NCI-H774 (cell line): Measurements from ENCODE around the gene RNU7-1.

Experiments
- DNase-seq: peaks from one replicate; lab custom pipeline; 2025; lab: John Stamatoyannopoulos, UW

RNU7-1 gene

DNA sequence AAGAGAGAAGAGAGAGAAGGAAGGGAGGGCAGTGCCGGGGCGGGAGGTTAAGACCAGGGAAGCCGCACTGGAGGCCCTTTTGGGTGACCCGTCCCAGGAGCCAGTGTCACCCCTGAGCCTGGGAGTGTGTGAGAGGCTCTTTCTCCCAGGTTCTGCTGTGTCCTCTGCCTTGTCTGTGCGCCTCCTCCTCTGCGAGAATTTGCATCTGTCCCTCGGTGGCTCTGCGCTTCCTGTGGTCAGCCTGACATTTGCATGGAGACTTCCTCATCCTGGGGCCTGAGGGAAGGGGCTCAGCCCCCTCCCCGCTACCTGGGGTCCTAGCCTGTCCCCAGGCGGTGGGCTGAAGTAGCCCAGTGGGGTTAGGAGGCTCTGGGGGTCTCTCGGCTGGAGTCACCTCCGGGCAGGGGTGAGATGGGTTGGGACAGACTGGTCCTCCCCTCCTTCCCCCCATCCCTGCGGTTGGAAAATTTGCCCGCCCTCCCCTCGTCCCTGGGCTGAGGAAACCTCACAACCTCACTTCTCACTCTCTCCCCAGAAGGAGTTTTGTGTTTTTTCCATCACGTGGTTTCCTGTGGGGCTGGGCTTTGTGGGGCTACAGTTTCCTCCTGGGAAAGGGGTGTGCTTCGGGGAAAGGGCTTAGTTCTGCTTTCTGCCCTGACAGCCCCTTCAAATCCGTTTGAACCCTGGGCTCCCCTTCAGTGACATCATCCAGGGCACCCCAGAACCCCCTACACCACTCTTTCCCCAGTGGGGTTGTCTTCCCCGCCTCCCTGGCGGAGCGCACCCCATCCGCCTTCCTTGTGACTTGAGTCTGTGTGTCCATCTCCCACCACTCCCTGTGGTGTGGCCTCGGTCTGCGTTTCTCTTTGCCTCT is 10.1 kb downstream of the RNU7-1 start:
- DNase-seq = no peak

DNA sequence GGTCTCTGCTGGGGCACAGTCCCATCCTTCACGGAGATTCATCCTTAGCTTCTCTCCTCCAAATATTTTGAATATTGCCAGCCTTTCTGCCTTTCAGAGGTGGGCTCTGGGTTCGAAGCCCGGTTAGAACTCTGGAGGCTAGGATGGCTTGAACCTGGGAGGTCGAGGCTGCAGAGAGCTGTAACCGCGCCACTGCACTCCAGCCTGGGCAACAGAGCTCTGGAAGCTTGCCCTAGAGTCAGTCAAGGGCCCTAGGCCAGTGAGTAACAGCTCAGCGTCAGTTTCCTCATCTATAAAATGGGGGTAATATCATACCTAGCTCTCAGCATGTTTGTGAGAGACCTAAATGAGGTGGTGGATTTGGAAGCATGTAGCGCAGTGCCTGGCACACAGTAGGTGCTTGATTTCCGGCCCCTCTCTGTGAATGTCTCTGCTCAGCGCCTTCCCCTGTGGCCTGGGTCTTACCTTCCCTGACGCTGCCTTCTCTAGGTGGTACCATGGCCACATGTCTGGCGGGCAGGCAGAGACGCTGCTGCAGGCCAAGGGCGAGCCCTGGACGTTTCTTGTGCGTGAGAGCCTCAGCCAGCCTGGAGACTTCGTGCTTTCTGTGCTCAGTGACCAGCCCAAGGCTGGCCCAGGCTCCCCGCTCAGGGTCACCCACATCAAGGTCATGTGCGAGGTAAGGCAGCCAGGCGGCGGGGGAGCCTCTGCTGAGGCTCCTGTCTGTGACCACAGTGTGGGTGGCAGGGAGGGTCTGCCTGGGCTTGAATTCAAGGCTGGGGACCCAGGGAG is 10.9 kb downstream of the RNU7-1 start:
- no peak for DNase-seq

DNA sequence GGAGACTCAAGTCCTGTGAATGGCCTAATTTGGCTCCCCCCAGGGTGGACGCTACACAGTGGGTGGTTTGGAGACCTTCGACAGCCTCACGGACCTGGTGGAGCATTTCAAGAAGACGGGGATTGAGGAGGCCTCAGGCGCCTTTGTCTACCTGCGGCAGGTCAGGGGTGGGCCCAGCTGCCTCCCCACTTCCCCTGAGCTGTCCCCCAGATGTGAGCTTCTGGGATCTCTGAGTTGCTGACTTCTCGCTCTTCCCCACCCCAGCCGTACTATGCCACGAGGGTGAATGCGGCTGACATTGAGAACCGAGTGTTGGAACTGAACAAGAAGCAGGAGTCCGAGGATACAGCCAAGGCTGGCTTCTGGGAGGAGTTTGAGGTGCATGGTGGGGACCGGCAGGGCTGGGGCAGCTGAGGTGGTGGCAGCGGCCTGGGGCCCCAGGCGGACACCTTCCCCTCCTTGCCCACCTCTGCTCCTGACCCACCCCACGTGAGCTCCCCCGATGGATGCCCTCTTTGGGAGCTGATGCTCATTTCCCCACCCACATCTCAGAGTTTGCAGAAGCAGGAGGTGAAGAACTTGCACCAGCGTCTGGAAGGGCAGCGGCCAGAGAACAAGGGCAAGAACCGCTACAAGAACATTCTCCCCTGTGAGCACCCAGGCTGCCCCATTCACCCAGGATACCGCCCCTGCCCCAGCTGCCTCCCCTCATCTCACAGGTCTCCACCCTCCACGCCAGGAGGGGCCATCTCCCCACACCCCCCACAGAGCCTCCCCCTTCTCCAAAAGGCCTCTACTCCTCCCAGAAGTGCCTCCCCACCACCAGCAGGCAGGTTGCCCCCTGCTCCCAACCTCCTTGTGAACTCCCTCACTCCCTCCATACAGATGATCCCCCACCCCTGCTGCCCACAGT is 11.7 kb downstream of the RNU7-1 start:
- no peak for DNase-seq

DNA sequence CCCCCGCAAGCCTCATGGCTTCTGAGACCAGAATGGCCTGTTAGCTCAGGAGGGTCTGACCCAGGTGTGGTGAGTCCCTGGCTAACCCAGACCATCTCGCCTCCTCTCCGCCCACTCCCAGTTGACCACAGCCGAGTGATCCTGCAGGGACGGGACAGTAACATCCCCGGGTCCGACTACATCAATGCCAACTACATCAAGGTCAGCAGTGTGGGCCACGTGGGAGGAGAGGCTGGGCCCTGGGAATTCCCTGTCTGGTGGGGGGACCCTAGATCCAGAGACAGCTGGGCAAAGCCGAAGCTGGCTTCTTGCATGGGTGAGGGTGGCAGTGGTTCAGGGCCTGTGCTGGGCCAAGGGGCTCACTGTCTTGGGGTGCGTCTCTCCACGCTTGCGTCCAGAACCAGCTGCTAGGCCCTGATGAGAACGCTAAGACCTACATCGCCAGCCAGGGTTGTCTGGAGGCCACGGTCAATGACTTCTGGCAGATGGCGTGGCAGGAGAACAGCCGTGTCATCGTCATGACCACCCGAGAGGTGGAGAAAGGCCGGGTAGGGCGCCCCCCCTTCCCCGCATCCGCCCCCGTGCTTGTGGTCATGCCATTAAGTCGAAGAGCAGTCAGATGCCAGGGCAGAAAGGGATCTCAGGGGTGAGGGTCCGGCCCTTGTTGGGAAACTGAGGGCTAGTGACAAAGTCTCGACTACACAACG is 12.6 kb downstream of the RNU7-1 start:
- DNase-seq = no peak

DNA sequence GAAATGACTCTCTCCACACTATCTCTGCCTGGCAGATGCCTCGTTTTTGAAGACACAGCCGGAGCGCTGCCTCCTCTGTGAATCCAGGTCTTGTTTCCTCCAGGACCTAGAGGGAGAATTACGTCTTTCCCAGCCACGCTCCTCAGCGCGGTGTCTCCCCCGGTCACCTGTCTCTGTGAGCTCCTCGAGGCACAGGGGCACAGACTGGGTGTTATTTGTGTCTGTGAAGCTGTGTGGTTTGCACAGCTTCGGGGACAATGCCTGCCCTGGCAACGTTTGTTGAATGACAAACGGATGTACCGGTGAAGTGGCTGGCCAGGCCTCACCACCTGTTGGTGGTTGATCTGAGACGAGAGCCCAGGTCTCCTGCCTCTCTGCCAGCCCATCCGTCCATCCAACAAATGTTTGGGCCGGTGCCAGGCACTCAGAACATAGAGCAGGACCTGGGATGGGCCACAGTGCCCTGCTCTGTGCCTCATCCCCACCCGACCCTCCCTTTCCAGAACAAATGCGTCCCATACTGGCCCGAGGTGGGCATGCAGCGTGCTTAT is 13.6 kb downstream of the RNU7-1 start:
- DNase-seq = no peak

DNA sequence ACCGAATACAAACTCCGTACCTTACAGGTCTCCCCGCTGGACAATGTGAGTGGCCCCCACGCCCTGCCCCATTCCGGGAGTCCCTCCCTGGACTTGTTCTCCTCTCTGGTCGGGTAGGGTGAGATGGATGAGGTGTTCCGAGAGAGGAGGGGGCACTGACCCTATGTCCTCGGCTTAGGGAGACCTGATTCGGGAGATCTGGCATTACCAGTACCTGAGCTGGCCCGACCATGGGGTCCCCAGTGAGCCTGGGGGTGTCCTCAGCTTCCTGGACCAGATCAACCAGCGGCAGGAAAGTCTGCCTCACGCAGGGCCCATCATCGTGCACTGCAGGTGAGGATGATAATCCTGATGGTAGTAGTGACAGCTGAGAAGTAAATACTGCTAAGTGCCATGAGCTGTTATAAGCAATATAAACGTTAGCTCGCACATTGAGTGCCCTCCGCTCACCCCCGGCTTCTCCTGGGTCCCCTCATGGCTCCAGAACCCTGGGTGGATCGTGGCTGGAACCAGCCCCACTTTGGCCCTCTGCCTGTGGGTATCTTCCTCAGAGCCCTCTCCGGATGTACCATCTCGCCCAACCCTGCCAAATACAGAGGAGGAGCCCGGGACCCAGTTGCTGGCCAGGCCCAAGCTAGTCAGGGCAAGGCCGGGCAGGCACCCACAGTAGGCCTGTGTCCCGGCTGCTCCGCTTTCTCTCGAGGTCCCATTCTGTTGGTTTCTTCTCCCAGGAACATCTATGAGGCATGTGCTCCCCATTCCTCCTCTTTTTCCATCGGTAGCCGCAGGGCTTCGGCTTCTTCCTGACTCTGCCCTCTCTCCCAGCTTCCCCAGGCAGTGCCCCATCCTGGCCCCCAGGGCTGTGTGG is 14.4 kb downstream of the RNU7-1 start:
- no peak for DNase-seq

DNA sequence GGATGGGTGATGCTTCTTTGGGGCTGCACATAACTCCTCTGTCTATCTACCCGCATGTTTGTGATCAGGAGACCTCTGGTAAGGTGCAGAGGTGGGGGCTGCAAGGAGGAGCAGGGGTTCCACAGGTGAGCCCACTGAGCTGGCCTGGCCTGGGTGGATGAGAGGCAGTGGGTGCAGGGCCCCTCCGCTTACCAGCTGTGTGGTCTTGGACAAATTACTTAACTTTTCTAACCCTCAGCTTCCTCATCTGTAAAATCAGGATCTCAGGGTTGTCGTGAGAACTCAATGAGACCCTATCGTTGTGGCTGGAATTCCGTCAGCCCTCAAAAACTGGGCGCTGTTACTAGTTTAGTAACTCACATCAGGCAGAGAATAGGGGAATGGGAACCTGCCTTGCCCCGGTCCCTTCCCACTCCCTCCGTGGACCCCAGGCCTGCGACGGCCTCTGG is 15.0 kb downstream of the RNU7-1 start:
- no peak for DNase-seq

DNA sequence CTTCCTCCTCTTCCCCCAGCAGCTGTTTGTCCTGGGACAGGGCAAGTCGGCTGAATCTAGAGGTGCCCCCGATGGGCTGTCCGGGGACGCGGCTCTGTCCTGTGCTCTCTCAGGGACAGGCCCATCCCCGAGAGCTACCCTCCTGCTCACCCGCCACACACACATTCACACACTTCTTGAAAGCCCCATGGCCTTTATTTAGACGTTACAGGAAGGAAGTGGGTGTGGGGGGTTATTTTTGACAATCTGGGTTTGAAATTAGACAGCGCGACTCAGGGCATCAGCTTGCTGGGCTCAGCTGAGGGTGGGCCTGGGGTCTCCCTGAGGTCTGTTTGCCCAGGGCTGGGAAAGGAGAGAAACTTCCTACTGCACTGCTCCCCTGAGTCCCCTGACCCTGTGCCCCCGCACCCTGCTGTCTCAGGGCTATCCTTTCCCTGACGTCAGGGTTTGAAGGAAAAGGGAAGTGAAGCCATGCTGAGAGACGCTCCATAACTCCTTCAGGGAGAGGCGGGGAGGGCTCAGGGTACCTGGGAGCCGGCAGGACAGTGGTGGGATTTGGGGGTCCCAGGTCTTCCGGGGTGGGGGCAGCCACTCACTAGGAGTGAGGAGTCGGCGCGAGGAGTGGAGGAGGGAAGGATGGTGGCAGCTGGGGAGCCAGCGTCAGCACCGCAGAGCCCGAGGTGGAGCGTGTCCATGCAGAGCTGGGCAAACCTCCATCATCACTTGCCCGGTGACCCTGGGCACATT is 15.6 kb downstream of the RNU7-1 start:
- DNase-seq = no peak

DNA sequence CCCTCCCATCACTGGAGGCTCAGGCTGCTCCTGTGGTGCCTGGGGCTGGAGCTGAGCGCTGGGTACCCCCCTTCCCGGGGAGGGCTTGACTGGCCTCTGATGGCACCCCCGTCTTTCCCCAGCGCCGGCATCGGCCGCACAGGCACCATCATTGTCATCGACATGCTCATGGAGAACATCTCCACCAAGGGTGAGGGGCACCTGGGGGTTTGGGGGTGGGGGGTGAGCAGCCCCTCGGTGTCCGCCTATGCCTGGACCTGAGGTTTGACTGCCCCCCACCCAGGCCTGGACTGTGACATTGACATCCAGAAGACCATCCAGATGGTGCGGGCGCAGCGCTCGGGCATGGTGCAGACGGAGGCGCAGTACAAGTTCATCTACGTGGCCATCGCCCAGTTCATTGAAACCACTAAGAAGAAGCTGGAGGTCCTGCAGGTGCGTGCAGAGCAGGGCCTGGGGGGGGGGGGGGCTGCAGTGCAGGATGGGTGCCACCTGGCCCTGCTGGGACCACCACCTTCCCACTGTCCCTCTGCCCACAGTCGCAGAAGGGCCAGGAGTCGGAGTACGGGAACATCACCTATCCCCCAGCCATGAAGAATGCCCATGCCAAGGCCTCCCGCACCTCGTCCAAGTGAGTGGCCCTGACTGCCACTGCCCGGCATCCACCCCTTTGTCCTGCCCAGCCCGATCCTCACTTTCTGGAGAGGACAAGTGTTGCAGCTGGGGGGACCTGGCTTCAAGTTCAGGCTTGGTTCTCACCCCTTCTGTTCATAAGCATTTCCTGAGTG is 16.4 kb downstream of the RNU7-1 start:
- no peak for DNase-seq

DNA sequence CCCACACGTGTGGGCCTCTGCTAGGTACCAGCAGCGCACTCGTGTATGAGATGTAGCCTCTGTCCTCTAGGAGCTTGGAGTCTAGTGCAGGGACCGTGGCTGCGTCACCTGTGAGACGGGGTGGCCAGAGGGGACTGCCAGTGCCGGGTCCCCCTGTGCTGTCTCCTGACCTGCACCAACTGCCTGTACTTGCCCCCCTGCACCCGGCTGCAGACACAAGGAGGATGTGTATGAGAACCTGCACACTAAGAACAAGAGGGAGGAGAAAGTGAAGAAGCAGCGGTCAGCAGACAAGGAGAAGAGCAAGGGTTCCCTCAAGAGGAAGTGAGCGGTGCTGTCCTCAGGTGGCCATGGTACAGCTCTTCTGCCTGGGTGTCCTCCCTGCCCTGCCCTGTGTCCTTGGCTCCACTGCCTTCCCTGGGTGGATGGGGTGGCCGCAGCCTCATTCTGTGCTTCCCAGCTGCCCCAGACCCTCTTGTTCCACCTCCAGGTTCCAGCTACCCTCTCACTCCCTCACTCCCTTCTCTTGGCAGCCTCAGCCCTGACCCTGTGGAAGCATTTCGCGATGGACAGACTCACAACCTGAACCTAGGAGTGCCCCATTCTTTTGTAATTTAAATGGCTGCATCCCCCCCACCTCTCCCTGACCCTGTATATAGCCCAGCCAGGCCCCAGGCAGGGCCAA is 17.1 kb downstream of the RNU7-1 start:
- no peak for DNase-seq

DNA sequence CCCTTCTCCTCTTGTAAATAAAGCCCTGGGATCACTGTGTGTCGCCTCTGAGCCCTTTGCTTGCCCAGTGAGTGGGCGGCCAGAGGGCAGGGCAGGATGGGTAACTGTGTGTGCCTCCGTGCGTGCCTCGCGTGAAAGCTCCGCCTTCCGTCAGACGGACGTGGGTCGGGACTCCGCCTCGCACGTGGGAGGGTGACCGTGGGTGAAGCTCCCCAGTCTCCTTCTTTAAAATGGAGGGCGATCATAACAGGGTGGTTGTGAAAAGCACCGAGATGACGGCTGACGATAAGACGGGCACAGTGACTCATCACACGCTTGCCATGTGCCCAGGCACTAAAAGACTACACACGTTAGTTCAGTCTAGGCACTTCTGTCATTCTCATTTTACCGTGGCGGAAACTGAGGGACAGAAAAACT is 17.7 kb downstream of the RNU7-1 start:
- no peak for DNase-seq

DNA sequence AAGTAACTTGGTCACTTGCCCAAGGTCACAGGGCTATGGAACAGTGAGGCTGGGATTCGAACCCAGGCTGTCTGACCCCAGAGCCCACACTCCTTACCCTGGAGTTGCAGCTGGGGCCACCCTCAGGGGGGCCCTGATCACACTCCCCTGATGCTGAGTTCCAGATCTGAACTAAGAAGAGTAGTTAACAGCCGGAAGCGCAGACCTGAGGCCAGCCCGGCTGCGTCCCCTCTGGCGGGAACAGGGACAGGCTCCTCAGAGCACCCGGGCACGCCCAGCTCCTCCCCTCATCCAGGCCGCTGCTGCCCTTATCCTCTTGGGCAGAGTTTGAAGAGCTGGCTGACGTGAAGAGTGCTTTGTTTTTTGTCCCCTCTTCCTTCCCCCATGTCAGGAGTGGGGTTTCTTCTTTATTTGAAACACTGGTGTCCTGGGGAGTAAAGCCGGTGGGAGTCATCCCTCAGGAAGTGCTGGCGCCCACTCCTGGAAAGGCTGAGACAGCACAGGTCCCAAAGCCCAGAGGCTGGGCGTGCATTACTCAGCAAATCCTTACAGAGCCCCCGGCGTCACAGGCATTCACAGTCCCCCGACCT is 18.2 kb downstream of the RNU7-1 start:
- peak; percentile 88 for DNase-seq

DNA sequence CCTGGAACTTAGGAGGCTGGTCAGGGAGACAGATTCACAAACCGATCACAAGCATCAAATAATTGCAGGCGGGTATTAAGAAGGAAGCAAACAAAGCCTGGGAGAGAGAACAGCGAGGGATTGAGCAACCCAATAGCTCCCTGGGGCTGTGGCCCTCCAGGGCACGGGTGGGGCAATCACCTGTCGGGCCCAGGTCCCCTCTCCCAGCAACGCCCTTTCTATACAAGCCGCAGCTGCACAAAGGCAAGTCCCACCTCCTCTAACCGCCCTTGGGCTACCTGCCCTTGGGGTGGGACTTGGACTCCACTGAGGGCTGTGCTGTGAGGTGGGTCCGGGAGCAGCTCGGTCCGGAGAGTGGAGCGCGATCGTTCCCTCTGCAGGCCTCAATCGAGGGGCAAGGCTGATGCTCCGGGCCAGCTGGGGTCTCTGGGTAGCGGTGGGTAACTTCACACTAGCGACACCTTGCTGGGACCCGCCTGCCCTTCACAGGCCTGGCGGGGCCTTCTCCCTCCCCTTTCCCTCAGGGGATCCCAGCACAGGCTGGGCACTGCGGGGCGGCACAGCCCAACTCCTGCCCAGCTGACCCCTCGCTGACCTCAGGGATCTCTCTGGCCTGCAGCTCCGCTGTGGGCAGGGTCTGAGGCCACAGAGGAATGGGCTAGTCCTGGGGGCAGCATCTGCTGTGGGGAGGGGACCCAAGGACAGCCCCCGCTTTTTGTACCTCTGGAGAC is 18.8 kb downstream of the RNU7-1 start:
- DNase-seq = peak; percentile 85

DNA sequence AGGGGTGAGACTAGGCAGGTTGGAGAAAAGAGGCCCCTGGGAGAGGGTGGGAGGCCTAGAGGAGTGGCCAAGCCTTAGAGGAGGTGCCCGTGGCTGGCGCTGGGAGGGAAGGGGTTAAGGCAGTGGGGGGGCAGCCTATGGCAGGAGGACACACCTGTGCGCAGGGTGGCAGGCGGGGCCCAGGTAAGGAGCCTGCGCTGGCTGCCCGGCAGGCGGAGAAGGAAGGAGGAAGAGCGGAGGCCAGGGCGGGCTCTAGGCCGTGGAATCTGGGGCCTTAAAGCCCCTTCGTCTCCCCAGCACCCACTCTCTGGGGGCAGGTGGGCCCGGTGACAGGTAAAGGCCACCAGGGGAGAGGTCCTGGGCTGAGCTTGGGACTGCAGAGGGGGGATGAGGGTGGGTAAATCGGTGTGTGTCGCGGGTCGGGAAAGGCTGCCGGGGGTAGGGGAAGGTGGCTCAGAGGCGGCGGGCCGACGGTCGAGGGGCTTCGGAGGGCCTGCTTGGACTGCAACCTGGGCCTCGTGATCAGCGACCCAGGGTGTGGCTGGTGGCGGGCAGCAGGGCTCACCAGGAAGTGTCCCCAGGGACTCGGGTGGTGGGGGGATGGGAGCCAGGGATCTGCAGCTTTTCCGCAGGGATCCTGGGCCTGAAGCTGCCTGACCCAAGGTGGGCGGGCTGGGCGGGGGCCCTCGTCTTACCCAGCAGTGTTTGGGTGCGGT is 19.6 kb downstream of the RNU7-1 start:
- DNase-seq = peak; percentile 94

DNA sequence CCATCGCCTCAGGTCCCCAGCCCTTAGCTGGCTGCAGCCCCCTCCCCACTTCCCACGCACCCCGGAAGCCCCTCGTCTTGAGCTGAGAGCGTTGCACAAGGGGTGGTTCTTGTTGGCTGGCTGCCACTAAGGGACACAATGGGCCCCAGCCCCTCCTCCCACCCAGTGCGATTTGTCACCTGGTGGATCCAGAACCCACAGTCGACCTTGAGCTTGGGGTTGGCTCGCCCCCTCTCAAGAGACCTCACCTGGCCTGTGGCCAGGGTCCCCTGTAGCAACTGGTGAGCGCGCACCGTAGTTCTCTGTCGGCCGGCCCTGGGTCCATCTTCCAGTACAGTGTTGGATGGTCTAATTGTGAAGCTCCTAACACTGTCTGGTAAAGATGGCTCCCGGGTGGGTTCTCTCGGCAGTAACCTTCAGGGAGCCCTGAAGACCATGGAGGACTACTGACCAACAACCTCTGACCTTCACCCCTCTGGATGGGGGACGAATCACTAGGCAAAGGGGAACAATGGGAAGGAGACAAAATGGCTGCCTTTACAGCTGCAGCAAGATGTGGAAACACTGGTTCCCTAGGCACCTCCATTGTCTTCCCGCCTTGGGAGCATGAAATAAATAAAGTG is 20.3 kb downstream of the RNU7-1 start:
- DNase-seq = peak; percentile 38

DNA sequence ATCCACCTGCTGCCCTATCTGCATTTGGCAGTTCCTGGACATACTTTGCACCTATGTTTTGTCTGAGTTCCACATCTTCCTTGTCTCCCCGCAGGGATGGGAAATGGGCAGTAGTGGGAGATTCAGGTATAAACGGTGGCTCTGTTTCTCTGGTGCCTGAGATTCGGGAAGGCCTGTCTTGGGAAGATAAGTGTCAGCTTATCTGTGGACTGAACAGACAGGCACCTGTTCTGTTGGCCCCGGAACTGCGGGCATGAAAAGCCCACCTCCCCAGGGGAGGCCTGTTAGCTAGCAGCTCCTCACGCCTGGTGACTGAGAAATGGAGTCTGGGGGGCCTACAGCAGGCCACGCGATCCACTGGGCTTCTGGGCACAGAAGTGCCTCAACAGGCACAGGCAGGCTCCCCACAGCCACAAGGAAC is 21.0 kb downstream of the RNU7-1 start:
- DNase-seq = no peak
